ENCODE data around the gene AK1.

- TF ChIP-seq CTCF (IDR thresholded peaks at IDR 0.05) = no peak
- TF ChIP-seq IRF3 (IDR thresholded peaks at IDR 0.05; ENCODE audit: low read depth, low read length) = no peak
- TF ChIP-seq YY1 (IDR thresholded peaks at IDR 0.05; ENCODE audit: low read depth) = no peak
These were observed 40.1 kb downstream of the AK1 start for GRCh38 chr9:127837346-127837745.
